ENCODE results near the gene KCNH4.

- TF ChIP-seq CTCF (IDR thresholded peaks at IDR 0.05): no peak
- TF ChIP-seq POLR2A (IDR thresholded peaks at IDR 0.05): no peak
These were observed 51.7 kb downstream of the KCNH4 start for GRCh38 chr17:42129109-42129837.

Measured in body of pancreas (tissue), 4 donors.